K562 (cell line): ENCODE results near the gene GINS2. TPM values are rescaled to one million over a fixed set of nuclear protein-coding genes. Genes with fewer than 3 reads are reported as not detected.

ENCODE experiments used
- ARID4B ChIP-seq: sonication (generic); formaldehyde crosslinking; IDR thresholded peaks from 2 replicates; pipeline ENCODE4 v1.8.0; 2022; ENCODE audit warnings: mild to moderate bottlenecking, missing genetic modification reagents
- POLR2G ChIP-seq: fragments of 200-400 bp; formaldehyde crosslinking; IDR thresholded peaks from 2 replicates; pipeline ENCODE4 v1.6.1; 2017; ENCODE audit warnings: low read depth, mild to moderate bottlenecking, antibody characterized with exemption, low read length, moderate library complexity
- polyA plus RNA-seq, 8 experiments: library from polyadenylated mRNA; depleted of rRNA in 4 of 8; stranded (reverse) in 5 of 8; unstranded in 3 of 8; fragments of >200 nt; fragmentation: Nextera tagmentation in 2 of 8; fragmentation: Illumina TruSeq in 1 of 8; extraction: Ambion mirVana in 2 of 8; extraction: Trizol in 1 of 8; gene quantifications; 2 replicates each; pipeline versions ENCODE4 v1.2.1 to v1.2.3, GENCODE V29; 2011 to 2014; ENCODE audit warnings: inconsistent platforms in 1 of 8, missing spikeins in 1 of 8
- total RNA-seq, 7 experiments: library from RNA; depleted of rRNA in 6 of 7; stranded (reverse); fragments of >200 nt in 6 of 7; fragmentation: Illumina TruSeq in 2 of 7; extraction: Trizol in 2 of 7; gene quantifications; 2 replicates each; pipeline versions ENCODE4 v1.2.1 to v1.2.3, GENCODE V29; 2011 to 2021; ENCODE audit warnings: low replicate concordance in 1 of 7
- TF ChIP-seq, protein P1 (sequence below), 2 experiments: IDR thresholded peaks in 1 of 2; conservative IDR thresholded peaks in 1 of 2; 2 replicates each; pipeline ENCODE4 v1.6.1; 2016; ENCODE audit warnings: low read depth in 2 of 2, mild to moderate bottlenecking in 1 of 2, missing compliant biosample characterization in 1 of 2, missing genetic modification characterization in 1 of 2, moderate library complexity in 1 of 2
- TF ChIP-seq, protein P2 (sequence below), 3 experiments: IDR thresholded peaks in 2 of 3; conservative IDR thresholded peaks in 1 of 3; 2 replicates each; pipeline ENCODE4 v1.5.1; 2011 to 2012; ENCODE audit warnings: low read length in 3 of 3, mild to moderate bottlenecking in 3 of 3, control low read depth in 2 of 3, improper control_type of control experiment in 1 of 3, inconsistent platforms in 1 of 3, low read depth in 1 of 3, mixed read lengths in 1 of 3, moderate library complexity in 1 of 3; ENCODE audit not compliant: insufficient read depth in 2 of 3
- TF ChIP-seq, protein P3 (sequence below): fragments of 450-650 bp; IDR thresholded peaks from 2 replicates; pipeline ENCODE4 v1.6.1; 2016

GINS2 gene
- total and polyA plus RNA-seq, 9 of the 15 experiments (the other 6 are each of a cell fraction or from before 2014, with no cell fraction given) = 40.4 to 76.2 (median 44.6) TPM

DNA sequence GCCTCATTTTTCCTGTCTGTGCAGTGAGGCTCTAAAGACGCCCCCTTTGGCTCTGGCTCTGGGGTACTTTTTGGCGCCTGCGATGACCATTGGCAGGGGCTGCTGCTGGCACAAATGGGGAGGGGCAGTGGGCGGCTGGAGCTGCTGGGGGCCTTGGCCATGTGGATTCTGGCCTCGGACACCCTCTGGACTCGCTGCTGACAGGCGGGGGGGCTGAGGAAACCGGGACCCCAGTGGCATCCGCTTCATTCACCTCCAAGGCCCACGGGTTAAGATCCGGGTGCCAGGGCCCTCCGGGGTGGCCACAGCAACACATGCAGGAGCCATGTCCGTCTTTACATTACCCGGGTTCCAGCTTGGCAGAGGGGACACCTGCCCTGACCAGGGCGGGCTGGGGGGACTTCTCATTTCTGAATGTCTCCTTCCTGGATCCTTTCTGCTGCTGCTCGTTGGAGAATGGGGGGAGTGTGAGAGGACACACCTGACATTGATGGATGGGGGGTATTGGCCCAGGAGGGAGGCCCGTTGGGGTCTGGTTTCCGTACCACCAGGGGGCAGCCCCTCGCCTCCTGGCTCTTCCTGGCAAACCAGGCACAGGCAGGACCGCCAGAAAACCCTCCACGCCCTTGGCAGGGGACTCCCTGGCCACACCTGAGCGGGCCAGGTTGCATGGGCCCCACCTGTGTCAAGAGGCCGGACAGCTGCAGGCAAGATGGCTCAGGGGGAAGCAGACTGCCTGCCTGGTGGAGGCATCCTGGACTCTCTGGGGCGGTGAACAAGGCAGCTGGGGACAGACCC lies 53.8 kb downstream of the GINS2 start (continued):
- TF ChIP-seq, protein P1, sequence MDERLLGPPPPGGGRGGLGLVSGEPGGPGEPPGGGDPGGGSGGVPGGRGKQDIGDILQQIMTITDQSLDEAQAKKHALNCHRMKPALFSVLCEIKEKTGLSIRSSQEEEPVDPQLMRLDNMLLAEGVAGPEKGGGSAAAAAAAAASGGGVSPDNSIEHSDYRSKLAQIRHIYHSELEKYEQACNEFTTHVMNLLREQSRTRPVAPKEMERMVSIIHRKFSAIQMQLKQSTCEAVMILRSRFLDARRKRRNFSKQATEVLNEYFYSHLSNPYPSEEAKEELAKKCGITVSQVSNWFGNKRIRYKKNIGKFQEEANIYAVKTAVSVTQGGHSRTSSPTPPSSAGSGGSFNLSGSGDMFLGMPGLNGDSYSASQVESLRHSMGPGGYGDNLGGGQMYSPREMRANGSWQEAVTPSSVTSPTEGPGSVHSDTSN (CRISPR knock-in tag; IDR thresholded peaks at IDR 0.05; ENCODE audit: low read depth) = no peak
- TF ChIP-seq, protein P1 (tag; conservative IDR thresholded peaks at IDR 0.05; ENCODE audit: low read depth) = peak; percentile 41
- TF ChIP-seq POLR2G = peak; percentile 28; the same call in 1 of the 2 replicates
- no peak for TF ChIP-seq ARID4B (CRISPR knock-in tag)
- TF ChIP-seq, protein P2, sequence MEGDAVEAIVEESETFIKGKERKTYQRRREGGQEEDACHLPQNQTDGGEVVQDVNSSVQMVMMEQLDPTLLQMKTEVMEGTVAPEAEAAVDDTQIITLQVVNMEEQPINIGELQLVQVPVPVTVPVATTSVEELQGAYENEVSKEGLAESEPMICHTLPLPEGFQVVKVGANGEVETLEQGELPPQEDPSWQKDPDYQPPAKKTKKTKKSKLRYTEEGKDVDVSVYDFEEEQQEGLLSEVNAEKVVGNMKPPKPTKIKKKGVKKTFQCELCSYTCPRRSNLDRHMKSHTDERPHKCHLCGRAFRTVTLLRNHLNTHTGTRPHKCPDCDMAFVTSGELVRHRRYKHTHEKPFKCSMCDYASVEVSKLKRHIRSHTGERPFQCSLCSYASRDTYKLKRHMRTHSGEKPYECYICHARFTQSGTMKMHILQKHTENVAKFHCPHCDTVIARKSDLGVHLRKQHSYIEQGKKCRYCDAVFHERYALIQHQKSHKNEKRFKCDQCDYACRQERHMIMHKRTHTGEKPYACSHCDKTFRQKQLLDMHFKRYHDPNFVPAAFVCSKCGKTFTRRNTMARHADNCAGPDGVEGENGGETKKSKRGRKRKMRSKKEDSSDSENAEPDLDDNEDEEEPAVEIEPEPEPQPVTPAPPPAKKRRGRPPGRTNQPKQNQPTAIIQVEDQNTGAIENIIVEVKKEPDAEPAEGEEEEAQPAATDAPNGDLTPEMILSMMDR (IDR thresholded peaks at IDR 0.05 in 2 of 3, conservative IDR thresholded peaks at IDR 0.05 in 1 of 3; ENCODE audit: insufficient read depth in 2 of 3, low read depth in 1 of 3, low read length in 3 of 3) = peak in 2 of 3 experiments; percentile 9 to 36; a peak in 1 of 6 replicates
- TF ChIP-seq, protein P3, sequence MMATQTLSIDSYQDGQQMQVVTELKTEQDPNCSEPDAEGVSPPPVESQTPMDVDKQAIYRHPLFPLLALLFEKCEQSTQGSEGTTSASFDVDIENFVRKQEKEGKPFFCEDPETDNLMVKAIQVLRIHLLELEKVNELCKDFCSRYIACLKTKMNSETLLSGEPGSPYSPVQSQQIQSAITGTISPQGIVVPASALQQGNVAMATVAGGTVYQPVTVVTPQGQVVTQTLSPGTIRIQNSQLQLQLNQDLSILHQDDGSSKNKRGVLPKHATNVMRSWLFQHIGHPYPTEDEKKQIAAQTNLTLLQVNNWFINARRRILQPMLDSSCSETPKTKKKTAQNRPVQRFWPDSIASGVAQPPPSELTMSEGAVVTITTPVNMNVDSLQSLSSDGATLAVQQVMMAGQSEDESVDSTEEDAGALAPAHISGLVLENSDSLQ = peak; percentile 80
